Measurements from ENCODE around the gene ERCC8. TPM values are rescaled to one million over a fixed set of nuclear protein-coding genes. Genes with fewer than 3 reads are reported as not detected.

Gene ERCC8
- polyA plus RNA-seq, 1 donor from 2014 or later = 48.0 TPM

DNA sequence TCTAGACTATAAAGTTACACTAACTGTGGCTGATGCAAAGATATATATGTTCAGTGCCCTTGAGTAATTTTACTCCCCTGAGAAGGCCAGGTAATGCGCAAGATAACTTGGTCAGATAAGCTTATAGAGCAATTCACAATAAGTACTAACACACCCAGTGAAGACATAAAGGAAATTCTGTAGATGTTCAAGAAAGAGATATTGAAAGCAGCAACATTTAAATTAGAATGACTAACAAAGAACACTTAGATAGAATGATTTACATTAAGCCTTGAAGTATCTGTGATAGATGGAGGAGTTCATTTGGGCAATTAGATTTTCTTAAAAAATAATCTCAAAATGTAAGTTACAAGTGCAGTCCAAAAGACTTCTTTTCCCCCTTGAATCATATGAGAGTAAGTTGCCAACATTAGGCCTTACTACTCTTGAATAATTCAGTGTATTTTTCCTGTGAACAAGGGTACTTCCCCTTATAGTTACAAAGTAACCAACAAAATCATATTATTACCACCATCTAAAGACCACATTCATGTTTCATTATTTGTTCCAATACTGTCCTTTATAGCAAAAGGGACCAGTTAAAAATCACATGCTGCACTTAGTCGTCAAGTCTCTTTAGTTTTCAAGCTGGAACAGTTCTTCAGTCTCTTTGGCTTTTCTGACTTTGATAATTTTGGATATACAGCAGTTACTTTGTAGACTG lies 56.4 kb downstream of the ERCC8 start:
- Histone ChIP-seq H3K4me2 (ENCODE audit: low read length) (no peak overlapping the region), H3K9ac (ENCODE audit: low read length) (no peak overlapping the region), H3K9me2 (ENCODE audit: insufficient read depth, low read length) (no peaks in the 10 kb centered on the region), H3K27ac (ENCODE audit: low read length) (no peak overlapping the region), H3K36me3 (ENCODE audit: insufficient read depth, low read length) (no peaks in the 10 kb centered on the region), H3K4me3 (ENCODE audit: low read length) (no peak overlapping the region), H3K79me2 (replicated peaks; ENCODE audit: insufficient read depth, low read length) (no peaks in the 10 kb centered on the region), H4K20me1 (ENCODE audit: insufficient read depth) (no peaks in the 10 kb centered on the region), H3F3A (ENCODE audit: insufficient read depth, low read length, poor library complexity, severe bottlenecking) (no peaks in the 10 kb centered on the region), H2AFZ (ENCODE audit: low read depth, low read length) (no peak overlapping the region), H3K27me3 (ENCODE audit: insufficient read depth, low read depth, low read length) (no peaks in the 10 kb centered on the region), H3K9me3 (ENCODE audit: low read length) (no peaks in the 10 kb centered on the region)
- TF ChIP-seq EZH2 (IDR thresholded peaks at IDR 0.05; ENCODE audit: borderline replicate concordance, insufficient read depth, low read length, poor library complexity, severe bottlenecking) (no peak), EP300 (conservative IDR thresholded peaks at IDR 0.05; ENCODE audit: poor library complexity, severe bottlenecking) (no peak), TAF1 (IDR thresholded peaks at IDR 0.05; ENCODE audit: low read depth) (no peak), MXI1 (conservative IDR thresholded peaks at IDR 0.05; ENCODE audit: poor library complexity, severe bottlenecking) (no peak), POLR2AphosphoS5 (IDR thresholded peaks at IDR 0.05) (no peak), RAD21 (conservative IDR thresholded peaks at IDR 0.05) (no peak), SMC3 (conservative IDR thresholded peaks at IDR 0.05; ENCODE audit: poor library complexity) (no peak)
- TF ChIP-seq, protein P1, sequence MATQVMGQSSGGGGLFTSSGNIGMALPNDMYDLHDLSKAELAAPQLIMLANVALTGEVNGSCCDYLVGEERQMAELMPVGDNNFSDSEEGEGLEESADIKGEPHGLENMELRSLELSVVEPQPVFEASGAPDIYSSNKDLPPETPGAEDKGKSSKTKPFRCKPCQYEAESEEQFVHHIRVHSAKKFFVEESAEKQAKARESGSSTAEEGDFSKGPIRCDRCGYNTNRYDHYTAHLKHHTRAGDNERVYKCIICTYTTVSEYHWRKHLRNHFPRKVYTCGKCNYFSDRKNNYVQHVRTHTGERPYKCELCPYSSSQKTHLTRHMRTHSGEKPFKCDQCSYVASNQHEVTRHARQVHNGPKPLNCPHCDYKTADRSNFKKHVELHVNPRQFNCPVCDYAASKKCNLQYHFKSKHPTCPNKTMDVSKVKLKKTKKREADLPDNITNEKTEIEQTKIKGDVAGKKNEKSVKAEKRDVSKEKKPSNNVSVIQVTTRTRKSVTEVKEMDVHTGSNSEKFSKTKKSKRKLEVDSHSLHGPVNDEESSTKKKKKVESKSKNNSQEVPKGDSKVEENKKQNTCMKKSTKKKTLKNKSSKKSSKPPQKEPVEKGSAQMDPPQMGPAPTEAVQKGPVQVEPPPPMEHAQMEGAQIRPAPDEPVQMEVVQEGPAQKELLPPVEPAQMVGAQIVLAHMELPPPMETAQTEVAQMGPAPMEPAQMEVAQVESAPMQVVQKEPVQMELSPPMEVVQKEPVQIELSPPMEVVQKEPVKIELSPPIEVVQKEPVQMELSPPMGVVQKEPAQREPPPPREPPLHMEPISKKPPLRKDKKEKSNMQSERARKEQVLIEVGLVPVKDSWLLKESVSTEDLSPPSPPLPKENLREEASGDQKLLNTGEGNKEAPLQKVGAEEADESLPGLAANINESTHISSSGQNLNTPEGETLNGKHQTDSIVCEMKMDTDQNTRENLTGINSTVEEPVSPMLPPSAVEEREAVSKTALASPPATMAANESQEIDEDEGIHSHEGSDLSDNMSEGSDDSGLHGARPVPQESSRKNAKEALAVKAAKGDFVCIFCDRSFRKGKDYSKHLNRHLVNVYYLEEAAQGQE (IDR thresholded peaks at IDR 0.05; ENCODE audit: borderline replicate concordance) = no peak
- TF ChIP-seq, protein P2, sequence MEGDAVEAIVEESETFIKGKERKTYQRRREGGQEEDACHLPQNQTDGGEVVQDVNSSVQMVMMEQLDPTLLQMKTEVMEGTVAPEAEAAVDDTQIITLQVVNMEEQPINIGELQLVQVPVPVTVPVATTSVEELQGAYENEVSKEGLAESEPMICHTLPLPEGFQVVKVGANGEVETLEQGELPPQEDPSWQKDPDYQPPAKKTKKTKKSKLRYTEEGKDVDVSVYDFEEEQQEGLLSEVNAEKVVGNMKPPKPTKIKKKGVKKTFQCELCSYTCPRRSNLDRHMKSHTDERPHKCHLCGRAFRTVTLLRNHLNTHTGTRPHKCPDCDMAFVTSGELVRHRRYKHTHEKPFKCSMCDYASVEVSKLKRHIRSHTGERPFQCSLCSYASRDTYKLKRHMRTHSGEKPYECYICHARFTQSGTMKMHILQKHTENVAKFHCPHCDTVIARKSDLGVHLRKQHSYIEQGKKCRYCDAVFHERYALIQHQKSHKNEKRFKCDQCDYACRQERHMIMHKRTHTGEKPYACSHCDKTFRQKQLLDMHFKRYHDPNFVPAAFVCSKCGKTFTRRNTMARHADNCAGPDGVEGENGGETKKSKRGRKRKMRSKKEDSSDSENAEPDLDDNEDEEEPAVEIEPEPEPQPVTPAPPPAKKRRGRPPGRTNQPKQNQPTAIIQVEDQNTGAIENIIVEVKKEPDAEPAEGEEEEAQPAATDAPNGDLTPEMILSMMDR (IDR thresholded peaks at IDR 0.05; ENCODE audit: poor library complexity, severe bottlenecking) = no peak

DNA sequence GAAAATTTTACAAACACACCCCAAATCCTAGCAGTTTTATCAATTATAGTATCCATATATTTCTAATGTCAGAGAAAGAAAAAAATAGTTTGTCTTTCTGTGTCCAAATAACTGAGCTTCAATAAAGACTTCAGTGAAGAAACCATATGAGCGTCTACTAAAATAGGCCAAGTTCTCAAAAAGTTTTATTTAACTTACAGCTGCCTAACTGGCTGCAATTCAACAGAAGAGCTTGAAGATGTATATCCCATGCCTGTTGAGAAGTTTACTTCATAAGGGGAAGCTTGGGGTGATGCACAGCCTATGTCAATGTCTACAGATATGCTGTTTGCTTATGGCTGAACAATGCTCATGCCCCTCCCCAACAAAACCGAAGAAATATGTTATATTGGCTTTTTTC lies 57.1 kb downstream of the ERCC8 start:
- no peaks in the 10 kb centered on the region for H3K36me3 ChIP-seq (ENCODE audit: insufficient read depth, low read length)
- H3F3A ChIP-seq (ENCODE audit: insufficient read depth, low read length, poor library complexity, severe bottlenecking) = no peaks in the 10 kb centered on the region
- no peaks in the 10 kb centered on the region for H3K27me3 ChIP-seq (ENCODE audit: insufficient read depth, low read depth, low read length)
- no peaks in the 10 kb centered on the region for H3K9me3 ChIP-seq (ENCODE audit: low read length)
- no peak overlapping the region for H3K4me2 ChIP-seq (ENCODE audit: low read length)
- H3K79me2 ChIP-seq (replicated peaks; ENCODE audit: insufficient read depth, low read length) = no peaks in the 10 kb centered on the region
- no peaks in the 10 kb centered on the region for H3K9me2 ChIP-seq (ENCODE audit: insufficient read depth, low read length)
- no peak for TF ChIP-seq RAD21 (conservative IDR thresholded peaks at IDR 0.05)
- TF ChIP-seq SMC3 (conservative IDR thresholded peaks at IDR 0.05; ENCODE audit: poor library complexity) = no peak
- no peak for TF ChIP-seq POLR2AphosphoS5 (IDR thresholded peaks at IDR 0.05)
- TF ChIP-seq MXI1 (conservative IDR thresholded peaks at IDR 0.05; ENCODE audit: poor library complexity, severe bottlenecking) = no peak
- TF ChIP-seq EZH2 (IDR thresholded peaks at IDR 0.05; ENCODE audit: borderline replicate concordance, insufficient read depth, low read length, poor library complexity, severe bottlenecking) = no peak
- TF ChIP-seq EP300 (conservative IDR thresholded peaks at IDR 0.05; ENCODE audit: poor library complexity, severe bottlenecking) = no peak
- TF ChIP-seq, protein P2 (IDR thresholded peaks at IDR 0.05; ENCODE audit: poor library complexity, severe bottlenecking) = no peak
- TF ChIP-seq TAF1 (IDR thresholded peaks at IDR 0.05; ENCODE audit: low read depth) = no peak
- TF ChIP-seq, protein P1 (IDR thresholded peaks at IDR 0.05; ENCODE audit: borderline replicate concordance) = no peak
- no peak overlapping the region for H3K9ac ChIP-seq (ENCODE audit: low read length)
- H4K20me1 ChIP-seq (ENCODE audit: insufficient read depth) = no peaks in the 10 kb centered on the region
- no peak overlapping the region for H2AFZ ChIP-seq (ENCODE audit: low read depth, low read length)
- H3K27ac ChIP-seq (ENCODE audit: low read length) = no peak overlapping the region
- H3K4me3 ChIP-seq (ENCODE audit: low read length) = no peak overlapping the region

Measured in neural cell (in vitro differentiated cells).